Sigmoid colon (tissue), 7 donors: Measurements from ENCODE around the gene IL17RE. TPM values are rescaled to one million over a fixed set of nuclear protein-coding genes. Genes with fewer than 3 reads are reported as not detected.

Experiments used
- DNase-seq: peaks from one replicate; pipeline ENCODE4 v3.0.0-alpha.2; 2019
- H3K27ac ChIP-seq, 4 donors: fragments of 200-600 bp; sonication (generic); one replicate each; pipeline ENCODE4 v1.5.1; 2016 to 2019; ENCODE audit warnings: mild to moderate bottlenecking in 1 of 4
- H3K27me3 ChIP-seq, 3 donors: fragments of 200-600 bp; sonication (generic); one replicate each; pipeline ENCODE4 v1.5.1; 2019; ENCODE audit warnings: mild to moderate bottlenecking in 1 of 3
- H3K36me3 ChIP-seq, 4 donors: fragments of 200-600 bp; sonication (generic); one replicate each; pipeline ENCODE4 v1.5.1; 2016 to 2019
- H3K4me1 ChIP-seq, 4 donors: fragments of 200-600 bp; sonication (generic); one replicate each; pipeline ENCODE4 v1.5.1; 2017 to 2019
- H3K4me3 ChIP-seq, 4 donors: fragments of 200-600 bp; sonication (generic); one replicate each; pipeline ENCODE4 v1.5.1; 2017 to 2019; ENCODE audit warnings: mild to moderate bottlenecking in 2 of 4, moderate library complexity in 1 of 4
- H3K9me3 ChIP-seq, 4 donors: fragments of 200-600 bp in 3 of 4; sonication (generic) in 3 of 4; one replicate each; pipeline versions ENCODE4 v1.5.1 to v1.6.1; 2013 to 2019
- CTCF ChIP-seq, 4 experiments: fragments of 450-650 bp in 3 of 4; fragments of 200-600 bp in 1 of 4; IDR thresholded peaks; one replicate each; pipeline ENCODE4 v1.5.1; 2016 to 2019; ENCODE audit warnings: antibody characterized with exemption in 4 of 4, mild to moderate bottlenecking in 3 of 4, moderate library complexity in 2 of 4
- EP300 ChIP-seq, 4 donors: sonication (generic); formaldehyde crosslinking; IDR thresholded peaks; one replicate each; pipeline ENCODE4 v1.6.1; 2017; ENCODE audit warnings: antibody characterized with exemption in 4 of 4
- POLR2A ChIP-seq, 2 donors: fragments of 450-650 bp; IDR thresholded peaks; one replicate each; pipeline ENCODE4 v1.6.1; 2016; ENCODE audit warnings: antibody characterized with exemption in 2 of 2, mild to moderate bottlenecking in 2 of 2, moderate library complexity in 2 of 2
- POLR2AphosphoS5 ChIP-seq, 4 donors: sonication (generic); formaldehyde crosslinking; IDR thresholded peaks; one replicate each; pipeline ENCODE4 v1.6.1; 2017; ENCODE audit warnings: antibody characterized with exemption in 4 of 4
- WGBS, 2 donors: extraction: QIAGEN DNeasy Blood & Tissue Kit; methylation state at CpG; one replicate each; pipeline ENCODE4 v1.1.7; 2013; 5-methylcytosine and 5-hydroxymethylcytosine counted together
- intact Hi-C: fragments of 100-400 bp; cut with DNase I; formaldehyde crosslinking; loops from one replicate; pipeline ENCODE4 v1.15.1; 2023
- polyA plus RNA-seq, 3 donors: library from polyadenylated mRNA; stranded (reverse); fragments of 200-250 nt; gene quantifications; one replicate each; pipeline ENCODE4 v1.2.3, GENCODE V29; 2013
- total RNA-seq, 4 donors: library from RNA; depleted of rRNA; stranded (reverse); fragments of >200 nt; gene quantifications; one replicate each; pipeline ENCODE4 v1.1.0, GENCODE V29; 2016
- donor health status: healthy with polysubstance abuse.
- donor health status: Bipolar disorder and iron deficiency.
- donor health status: healthy.

IL17RE gene
- total and polyA plus RNA-seq, 7 donors, result 0.68 to 46.3 (median 2.5) TPM

GRCh38 chr3:9909221-9910013 lies 6.8 kb downstream of the IL17RE start:
- no peaks in the 10 kb centered on the region for H3K36me3 ChIP-seq
- H3K27ac ChIP-seq, result no peak overlapping the region
- no peaks in the 10 kb centered on the region for H3K9me3 ChIP-seq
- H3K4me3 ChIP-seq, result no peak overlapping the region
- intact Hi-C loops, result no loop called here
- no peak for TF ChIP-seq POLR2AphosphoS5 (IDR thresholded peaks at IDR 0.05)
- TF ChIP-seq EP300 (IDR thresholded peaks at IDR 0.05), result no peak
- no peak for TF ChIP-seq POLR2A (IDR thresholded peaks at IDR 0.05)
- no peak for TF ChIP-seq CTCF (IDR thresholded peaks at IDR 0.05)
- no peak for DNase-seq
- WGBS, 2 donors, result 85 to 92% methylated on average over 7 of the region's 7 CpGs
- H3K4me1 ChIP-seq, result peaks cover 0 to 14% (median 13%) of the 10 kb centered on the region in 4 donors
- H3K27me3 ChIP-seq, result no peaks in the 10 kb centered on the region

- no peak for DNase-seq
- H3K4me1 ChIP-seq, result peaks cover 0 to 35% (median 28%) of the 10 kb centered on the region in 4 donors
- WGBS, 2 donors, result 76 to 88% methylated on average over 8 of the region's 8 CpGs
- no peaks in the 10 kb centered on the region for H3K36me3 ChIP-seq
- H3K27ac ChIP-seq, result no peak overlapping the region
- intact Hi-C loops, result no loop called here
- H3K27me3 ChIP-seq, result no peaks in the 10 kb centered on the region
- H3K9me3 ChIP-seq, result no peaks in the 10 kb centered on the region
- no peak overlapping the region for H3K4me3 ChIP-seq
- TF ChIP-seq POLR2AphosphoS5 (IDR thresholded peaks at IDR 0.05) (no peak), POLR2A (IDR thresholded peaks at IDR 0.05) (no peak), CTCF (IDR thresholded peaks at IDR 0.05) (no peak), EP300 (IDR thresholded peaks at IDR 0.05) (no peak)
Observed at GRCh38 chr3:9911863-9912262, 9.2 kb downstream of the IL17RE start.

DNA sequence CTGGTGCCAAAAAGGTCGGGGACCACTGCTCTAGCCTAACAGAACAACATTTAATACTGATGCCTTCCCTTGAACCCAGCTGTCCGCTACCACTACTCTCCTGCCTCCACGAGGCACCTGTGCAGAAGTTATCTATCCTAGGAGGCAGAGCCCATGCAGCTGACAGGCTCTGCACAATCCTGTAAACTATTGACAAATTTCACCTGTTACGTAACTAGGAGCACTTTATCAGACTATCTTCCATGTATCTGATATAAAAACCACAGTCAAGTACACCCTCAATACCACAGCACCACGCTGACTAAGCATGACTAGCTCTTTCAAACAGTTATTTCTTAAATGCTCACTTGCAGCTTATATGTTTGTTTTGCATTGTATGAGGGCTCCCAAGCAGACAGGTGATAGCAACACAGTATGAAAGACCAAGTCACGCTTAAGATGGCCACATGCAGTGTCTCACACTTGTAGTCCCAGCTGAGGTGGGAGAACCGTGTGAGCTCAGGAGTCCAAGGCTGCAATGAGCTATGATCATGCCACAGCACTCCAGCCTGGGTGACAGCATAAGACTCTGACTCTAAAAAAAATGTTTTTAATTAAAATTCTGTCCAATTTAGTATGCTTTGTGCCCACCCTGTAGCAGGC lies 9.8 kb downstream of the IL17RE start:
- H3K27me3 ChIP-seq, result no peaks in the 10 kb centered on the region
- no peak overlapping the region for H3K4me3 ChIP-seq
- TF ChIP-seq EP300 (IDR thresholded peaks at IDR 0.05) (no peak), POLR2AphosphoS5 (IDR thresholded peaks at IDR 0.05) (no peak), POLR2A (IDR thresholded peaks at IDR 0.05) (no peak), CTCF (IDR thresholded peaks at IDR 0.05) (no peak)
- no peaks in the 10 kb centered on the region for H3K9me3 ChIP-seq
- H3K4me1 ChIP-seq, result peaks cover 0 to 40% (median 32%) of the 10 kb centered on the region in 4 donors
- WGBS, 2 donors, result 71 to 81% methylated on average over 7 of the region's 7 CpGs
- DNase-seq, result no peak
- no peaks in the 10 kb centered on the region for H3K36me3 ChIP-seq
- intact Hi-C loops, result no loop called here
- no peak overlapping the region for H3K27ac ChIP-seq

DNA sequence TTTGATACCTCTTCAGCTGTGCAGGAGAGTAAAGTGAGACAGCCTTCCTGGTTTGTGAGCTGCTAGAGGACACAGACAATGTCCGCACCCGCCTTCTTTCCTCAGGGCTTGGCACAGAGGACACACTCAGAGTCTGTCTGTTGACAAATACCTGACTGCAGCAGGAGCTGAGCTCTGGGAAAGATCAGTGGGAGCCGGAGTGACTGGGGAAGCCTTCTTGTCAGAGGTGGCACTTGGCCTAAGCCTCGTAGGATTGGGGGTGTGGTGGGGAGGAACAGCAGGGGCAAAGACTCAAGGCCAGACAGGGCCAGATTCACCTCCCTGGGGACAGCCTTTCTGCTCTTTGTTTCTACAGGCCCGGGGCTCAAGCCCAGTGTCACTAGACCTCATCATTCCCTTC lies 11.0 kb downstream of the IL17RE start:
- TF ChIP-seq EP300 (IDR thresholded peaks at IDR 0.05) (no peak), POLR2A (IDR thresholded peaks at IDR 0.05) (no peak), CTCF (IDR thresholded peaks at IDR 0.05) (no peak), POLR2AphosphoS5 (IDR thresholded peaks at IDR 0.05) (peak in 1 of 4 donors; percentile 14)
- no peaks in the 10 kb centered on the region for H3K36me3 ChIP-seq
- WGBS, 2 donors, result 63 to 86% methylated on average over 5 of the region's 5 CpGs
- no peak for DNase-seq
- H3K27me3 ChIP-seq, result no peaks in the 10 kb centered on the region
- H3K9me3 ChIP-seq, result no peaks in the 10 kb centered on the region
- no peak overlapping the region for H3K4me3 ChIP-seq
- intact Hi-C loops, result no loop called here
- H3K4me1 ChIP-seq, result peaks cover 0 to 52% (median 44%) of the 10 kb centered on the region in 4 donors
- H3K27ac ChIP-seq, result peak overlapping the region in 3 of 4 donors; percentile 96 to 98 (median 97)
